H9 (cell line): ENCODE results near the gene CYP2W1. TPM values are rescaled to one million over a fixed set of nuclear protein-coding genes. Genes with fewer than 3 reads are reported as not detected.

Experiments used
- DNase-seq: peaks from one replicate; pipeline ENCODE4 v3.0.0-alpha.2; 2017
- H2AFZ ChIP-seq: one replicate; pipeline ENCODE4 v1.6.1; 2013; ENCODE audit warnings: mild to moderate bottlenecking, low read length, control low read depth, moderate library complexity
- H2AK5ac ChIP-seq: 2 replicates; pipeline ENCODE4 v1.6.1; 2013; ENCODE audit warnings: low read length, control low read depth, mixed read lengths; ENCODE audit not compliant: insufficient read length
- H2BK120ac ChIP-seq: one replicate; pipeline ENCODE4 v1.6.1; 2013; ENCODE audit warnings: low read depth, mild to moderate bottlenecking, low read length, control low read depth, inconsistent platforms; ENCODE audit not compliant: poor library complexity, severe bottlenecking
- H2BK12ac ChIP-seq: 2 replicates; pipeline ENCODE4 v1.6.1; 2013; ENCODE audit warnings: low read length, control low read depth, mixed read lengths, low read depth; ENCODE audit not compliant: insufficient read length
- H2BK15ac ChIP-seq: 2 replicates; pipeline ENCODE4 v1.6.1; 2013; ENCODE audit warnings: low read depth, low read length, control low read depth
- H2BK20ac ChIP-seq: one replicate; pipeline ENCODE4 v1.6.1; 2013; ENCODE audit warnings: low read depth, mild to moderate bottlenecking, low read length, control low read depth, inconsistent platforms; ENCODE audit not compliant: poor library complexity, severe bottlenecking
- H2BK5ac ChIP-seq: 2 replicates; pipeline ENCODE4 v1.6.1; 2013; ENCODE audit warnings: low read length, control low read depth, mixed read lengths; ENCODE audit not compliant: insufficient read length
- H3K14ac ChIP-seq: 2 replicates; pipeline ENCODE4 v1.6.1; 2013; ENCODE audit warnings: low read length, control low read depth; ENCODE audit not compliant: insufficient read depth
- H3K18ac ChIP-seq: 2 replicates; pipeline ENCODE4 v1.6.1; 2013; ENCODE audit warnings: low read depth, mild to moderate bottlenecking, mixed read lengths, low read length, control low read depth; ENCODE audit not compliant: insufficient read length
- H3K23ac ChIP-seq: 2 replicates; pipeline ENCODE4 v1.6.1; 2013; ENCODE audit warnings: low read length, control low read depth, mixed read lengths, low read depth; ENCODE audit not compliant: insufficient read length
- H3K23me2 ChIP-seq: 2 replicates; pipeline ENCODE4 v1.6.1; 2013; ENCODE audit warnings: low read depth, mild to moderate bottlenecking, mixed read lengths, low read length, control low read depth; ENCODE audit not compliant: insufficient read length, poor library complexity, severe bottlenecking
- H3K27ac ChIP-seq: 2 replicates; pipeline ENCODE4 v1.5.1; 2013; ENCODE audit warnings: low read length, control low read depth, mixed read lengths, low read depth; ENCODE audit not compliant: insufficient read length
- H3K27me3 ChIP-seq: 2 replicates; pipeline ENCODE4 v1.6.1; 2013; ENCODE audit warnings: low read length, control low read depth, inconsistent platforms; ENCODE audit not compliant: insufficient read depth
- H3K4ac ChIP-seq: 2 replicates; pipeline ENCODE4 v1.6.1; 2013; ENCODE audit warnings: low read depth, mild to moderate bottlenecking, control low read depth, inconsistent platforms, low read length, moderate library complexity
- H3K4me1 ChIP-seq: 2 replicates; pipeline ENCODE4 v1.6.1; 2013; ENCODE audit warnings: low read length, control low read depth, inconsistent platforms; ENCODE audit not compliant: insufficient read depth
- H3K4me2 ChIP-seq: 2 replicates; pipeline ENCODE4 v1.6.1; 2013; ENCODE audit warnings: low read length, control low read depth, mixed read lengths; ENCODE audit not compliant: insufficient read length, insufficient read depth
- H3K56ac ChIP-seq: 2 replicates; pipeline ENCODE4 v1.6.1; 2013; ENCODE audit warnings: low read depth, mild to moderate bottlenecking, mixed read lengths, low read length, control low read depth; ENCODE audit not compliant: insufficient read length
- H3K79me1 ChIP-seq: 2 replicates; pipeline ENCODE4 v1.6.1; 2013; ENCODE audit warnings: low read depth, mild to moderate bottlenecking, moderate library complexity, low read length, control low read depth, inconsistent platforms; ENCODE audit not compliant: insufficient read depth, poor library complexity, severe bottlenecking
- H3K79me2 ChIP-seq: 2 replicates; pipeline ENCODE4 v1.6.1; 2013; ENCODE audit warnings: low read length, control low read depth, inconsistent platforms; ENCODE audit not compliant: insufficient read depth
- H3K9ac ChIP-seq: 2 replicates; pipeline ENCODE4 v1.6.1; 2013; ENCODE audit warnings: low read length, control low read depth, mixed read lengths; ENCODE audit not compliant: insufficient read length; ENCODE audit errors: extremely low read depth
- H3K9me3 ChIP-seq: one replicate; pipeline ENCODE4 v1.6.1; 2013; ENCODE audit warnings: low read depth, low read length, inconsistent platforms; ENCODE audit not compliant: control insufficient read depth
- H3T11ph ChIP-seq: one replicate; pipeline ENCODE4 v1.6.1; 2013; ENCODE audit warnings: mild to moderate bottlenecking, low read length, control low read depth, inconsistent platforms
- H4K20me1 ChIP-seq: one replicate; pipeline ENCODE4 v1.6.1; 2013; ENCODE audit not compliant: control insufficient read depth, insufficient read length, insufficient read depth
- H4K5ac ChIP-seq: 2 replicates; pipeline ENCODE4 v1.6.1; 2013; ENCODE audit warnings: low read depth, mild to moderate bottlenecking, mixed read lengths, low read length, control low read depth; ENCODE audit not compliant: insufficient read length
- H4K8ac ChIP-seq: replicated peaks from 2 replicates; pipeline ENCODE4 v1.6.1; 2013; ENCODE audit warnings: low read length, control low read depth, mixed read lengths, low read depth; ENCODE audit not compliant: insufficient read length
- H4K91ac ChIP-seq: 2 replicates; pipeline ENCODE4 v1.6.1; 2013; ENCODE audit warnings: low read depth, mild to moderate bottlenecking, moderate library complexity, mixed read lengths, low read length, control low read depth; ENCODE audit not compliant: insufficient read length
- H3K27ac Mint-ChIP-seq, 3 experiments: 2 replicates in 2 of 3; 3 replicates in 1 of 3; pipeline ENCODE4 v1.8.0; 2020 to 2021; ENCODE audit warnings: mixed read lengths in 3 of 3, mild to moderate bottlenecking in 1 of 3, moderate library complexity in 1 of 3
- H3K27me3 Mint-ChIP-seq: 2 replicates; pipeline ENCODE4 v1.8.0; 2021; ENCODE audit warnings: low read depth, mild to moderate bottlenecking, moderate library complexity, mixed read lengths
- H3K36me3 Mint-ChIP-seq, 3 experiments: 2 replicates in 2 of 3; 3 replicates in 1 of 3; pipeline ENCODE4 v1.8.0; 2020 to 2021; ENCODE audit warnings: low read depth in 3 of 3, mixed read lengths in 3 of 3; ENCODE audit not compliant: insufficient read depth in 1 of 3
- H3K4me1 Mint-ChIP-seq, 2 experiments: 2 replicates each; pipeline ENCODE4 v1.8.0; 2020; ENCODE audit warnings: mixed read lengths in 2 of 2
- H3K4me3 Mint-ChIP-seq, 2 experiments: 2 replicates in 1 of 2; 3 replicates in 1 of 2; pipeline ENCODE4 v1.8.0; 2020 to 2021; ENCODE audit warnings: mild to moderate bottlenecking in 2 of 2, mixed read lengths in 2 of 2, moderate library complexity in 1 of 2
- H3K9me3 Mint-ChIP-seq, 2 experiments: 2 replicates in 1 of 2; 3 replicates in 1 of 2; pipeline ENCODE4 v1.8.0; 2020; ENCODE audit warnings: mild to moderate bottlenecking in 2 of 2, mixed read lengths in 2 of 2, moderate library complexity in 1 of 2
- CTCF ChIP-seq: fragments of 200-600 bp; sonication (generic); conservative IDR thresholded peaks from 3 replicates; pipeline ENCODE4 v1.8.0; 2021; ENCODE audit warnings: antibody characterized with exemption, mild to moderate bottlenecking
- WGBS: extraction: QIAGEN DNeasy Blood & Tissue Kit; methylation state at CpG from one replicate; pipeline ENCODE4 v1.1.7; 2013; ENCODE audit warnings: missing lambda C conversion rate, low lambda C conversion rate, mixed read lengths; ENCODE audit not compliant: insufficient read length; ENCODE audit errors: extremely low coverage; 5-methylcytosine and 5-hydroxymethylcytosine counted together
- total RNA-seq: library from RNA; stranded (reverse); gene quantifications from 2 replicates; pipeline ENCODE4 v1.2.1, GENCODE V29; 2021

The CYP2W1 gene
- total RNA-seq, 1 experiment from 2014 or later, result not detected

GRCh38 chr7:1020849-1021251 lies 37.9 kb downstream of the CYP2W1 start:
- no peak overlapping the region for H3K56ac ChIP-seq
- no peak overlapping the region for H3K4me3 Mint-ChIP-seq
- no peaks in the 10 kb centered on the region for H3K79me1 ChIP-seq

More at GRCh38 chr7:1020849-1021251, 37.9 kb downstream of the CYP2W1 start:
- Histone ChIP-seq H4K91ac (no peak overlapping the region), H3K4ac (no peak overlapping the region), H2AK5ac (no peak overlapping the region), H3K18ac (no peak overlapping the region), H3T11ph (no peak overlapping the region), H3K4me1 (no peaks in the 10 kb centered on the region), H3K9ac (no peak overlapping the region), H3K27me3 (no peaks in the 10 kb centered on the region), H3K4me2 (no peak overlapping the region), H3K14ac (no peak overlapping the region), H3K23me2 (no peaks in the 10 kb centered on the region), H2BK120ac (no peak overlapping the region), H4K5ac (no peak overlapping the region), H3K79me2 (no peaks in the 10 kb centered on the region), H2BK20ac (no peak overlapping the region), H4K8ac (no peak overlapping the region), H3K9me3 (no peaks in the 10 kb centered on the region), H2BK12ac (no peak overlapping the region), H2BK15ac (no peak overlapping the region), H2BK5ac (no peak overlapping the region), H3K27ac (no peak overlapping the region), H4K20me1 (no peaks in the 10 kb centered on the region), H2AFZ (no peak overlapping the region), H3K23ac (no peak overlapping the region)
- peak; percentile 45; the same call in 2 of the 3 replicates for TF ChIP-seq CTCF
- H3K4me1 Mint-ChIP-seq, result peaks cover 0 to 2% of the 10 kb centered on the region in 2 experiments; a peak in 1 of 4 replicates
- no peaks in the 10 kb centered on the region for H3K9me3 Mint-ChIP-seq
- DNase-seq, result no peak
- no peak overlapping the region for H3K27ac Mint-ChIP-seq
- peaks cover 2 to 28% (median 10%) of the 10 kb centered on the region in 3 experiments; a peak in 6 of 7 replicates for H3K36me3 Mint-ChIP-seq
- no peaks in the 10 kb centered on the region for H3K27me3 Mint-ChIP-seq
- no CpG with 5 or more reads among the region's 7 CpGs for WGBS
